Gastroesophageal sphincter (tissue), 3 donors: Measurements from ENCODE around the gene RHOT1.

Experiments
- CTCF ChIP-seq, 4 experiments: fragments of 200-600 bp in 2 of 4; fragments of 450-650 bp in 2 of 4; sonication (generic) in 1 of 4; IDR thresholded peaks; one replicate each; pipeline ENCODE4 v1.5.1; 2017 to 2019; ENCODE audit warnings: antibody characterized with exemption in 4 of 4, mild to moderate bottlenecking in 2 of 4, moderate library complexity in 2 of 4
- EP300 ChIP-seq: sonication (generic); formaldehyde crosslinking; IDR thresholded peaks from one replicate; pipeline ENCODE4 v1.6.1; 2017; ENCODE audit warnings: antibody characterized with exemption, mild to moderate bottlenecking
- POLR2AphosphoS5 ChIP-seq: sonication (generic); formaldehyde crosslinking; IDR thresholded peaks from one replicate; pipeline ENCODE4 v1.6.1; 2017; ENCODE audit warnings: antibody characterized with exemption

- TF ChIP-seq CTCF (IDR thresholded peaks at IDR 0.05): no peak
- TF ChIP-seq EP300: no peak
- no peak for TF ChIP-seq POLR2AphosphoS5
Observed at GRCh38 chr17:32150358-32150757, 8.1 kb downstream of the RHOT1 start.
